ENCODE results near the gene TLK2.

The TLK2 gene

DNA sequence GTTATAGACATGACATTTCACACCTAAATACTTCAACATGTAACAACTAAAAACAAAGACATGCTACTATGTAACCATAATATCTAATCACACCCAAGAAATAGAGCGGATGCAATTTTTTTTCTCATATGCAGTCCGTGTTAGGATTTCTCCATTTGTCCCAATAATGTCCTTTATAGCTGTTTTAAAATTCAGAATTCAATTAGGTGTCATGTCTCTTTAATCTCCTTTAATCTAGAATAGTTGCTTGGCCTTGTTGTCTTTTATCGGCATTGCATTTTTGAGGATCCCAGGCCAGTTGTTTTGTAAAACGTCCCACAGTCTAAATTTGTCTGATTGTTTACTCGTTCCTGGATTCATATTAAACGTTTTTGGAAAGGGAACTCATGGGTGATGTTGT, 163.3 kb downstream of the TLK2 start:
- no peak overlapping the region for H2BK12ac ChIP-seq (ENCODE audit: low read length)
- H3K9me3 ChIP-seq (ENCODE audit: insufficient read depth, low read depth, low read length), result no peaks in the 10 kb centered on the region
- no peaks in the 10 kb centered on the region for H3K79me1 ChIP-seq (ENCODE audit: low read length)
- no peak overlapping the region for H2AK5ac ChIP-seq (ENCODE audit: low read length)
- no peak overlapping the region for H4K8ac ChIP-seq (ENCODE audit: low read depth, low read length)
- H4K12ac ChIP-seq (ENCODE audit: low read depth, low read length), result no peak overlapping the region
- H3K36me3 ChIP-seq (ENCODE audit: control insufficient read depth in 1 of 2, insufficient read depth in 2 of 2, low read length in 2 of 2), result peaks cover 0 to 3% of the 10 kb centered on the region in 2 experiments
- DNase-seq, result no peak
- H3K4me2 ChIP-seq (ENCODE audit: low read length), result no peak overlapping the region
- H2AFZ ChIP-seq (ENCODE audit: insufficient read depth, low read length, poor library complexity), result no peak overlapping the region
- H3K23ac ChIP-seq (ENCODE audit: low read length), result no peak overlapping the region
- H3K27me3 ChIP-seq (ENCODE audit: insufficient read depth, low read length), result no peaks in the 10 kb centered on the region
- H3K4me1 ChIP-seq (ENCODE audit: control insufficient read depth in 1 of 2, insufficient read depth in 2 of 2, low read length in 2 of 2), result no peaks in the 10 kb centered on the region
- no peaks in the 10 kb centered on the region for H3K79me2 ChIP-seq (ENCODE audit: control insufficient read depth, insufficient read depth, low read length, poor library complexity)
- H3K4ac ChIP-seq (ENCODE audit: low read depth, low read length), result no peak overlapping the region
- no peak overlapping the region for H3K18ac ChIP-seq (ENCODE audit: low read length)
- H2BK5ac ChIP-seq (ENCODE audit: low read depth, low read length, poor library complexity), result no peak overlapping the region
- H2BK120ac ChIP-seq (ENCODE audit: insufficient read depth, low read length, poor library complexity), result no peak overlapping the region
- H3K27ac ChIP-seq (ENCODE audit: low read depth, low read length), result no peak overlapping the region
- whole genome bisulfite sequencing (ENCODE audit: extremely low coverage, insufficient coverage, insufficient read length), result no CpG with 5 or more reads among the region's 6 CpGs
- H3K9ac ChIP-seq (ENCODE audit: low read length), result no peak overlapping the region
- no peak overlapping the region for H4K91ac ChIP-seq (ENCODE audit: low read depth, low read length)
- no peak overlapping the region for H3K4me3 ChIP-seq (ENCODE audit: low read depth, low read length)
- no peak overlapping the region for H3K14ac ChIP-seq (ENCODE audit: low read length)

DNA sequence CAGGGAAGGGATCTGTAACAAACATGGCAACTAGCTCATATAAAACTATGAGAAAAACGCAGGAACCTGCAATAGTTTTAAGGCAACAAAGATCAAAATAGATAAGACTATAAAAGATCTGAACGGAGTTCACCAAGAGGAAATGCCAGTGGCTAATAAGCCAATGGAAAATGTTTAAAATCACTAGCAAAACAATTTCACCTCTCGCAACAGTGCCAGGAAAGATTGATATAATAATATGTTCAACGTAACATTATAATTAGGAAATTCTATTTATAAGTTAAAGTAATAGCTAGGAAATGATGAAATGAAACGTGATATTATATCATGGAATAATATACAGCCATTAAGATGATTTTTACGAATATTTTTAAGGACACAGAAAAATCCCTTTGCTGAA, 164.9 kb downstream of the TLK2 start:
- no peak overlapping the region for H3K9ac ChIP-seq (ENCODE audit: low read length)
- no peaks in the 10 kb centered on the region for H3K79me2 ChIP-seq (ENCODE audit: control insufficient read depth, insufficient read depth, low read length, poor library complexity)

DNA sequence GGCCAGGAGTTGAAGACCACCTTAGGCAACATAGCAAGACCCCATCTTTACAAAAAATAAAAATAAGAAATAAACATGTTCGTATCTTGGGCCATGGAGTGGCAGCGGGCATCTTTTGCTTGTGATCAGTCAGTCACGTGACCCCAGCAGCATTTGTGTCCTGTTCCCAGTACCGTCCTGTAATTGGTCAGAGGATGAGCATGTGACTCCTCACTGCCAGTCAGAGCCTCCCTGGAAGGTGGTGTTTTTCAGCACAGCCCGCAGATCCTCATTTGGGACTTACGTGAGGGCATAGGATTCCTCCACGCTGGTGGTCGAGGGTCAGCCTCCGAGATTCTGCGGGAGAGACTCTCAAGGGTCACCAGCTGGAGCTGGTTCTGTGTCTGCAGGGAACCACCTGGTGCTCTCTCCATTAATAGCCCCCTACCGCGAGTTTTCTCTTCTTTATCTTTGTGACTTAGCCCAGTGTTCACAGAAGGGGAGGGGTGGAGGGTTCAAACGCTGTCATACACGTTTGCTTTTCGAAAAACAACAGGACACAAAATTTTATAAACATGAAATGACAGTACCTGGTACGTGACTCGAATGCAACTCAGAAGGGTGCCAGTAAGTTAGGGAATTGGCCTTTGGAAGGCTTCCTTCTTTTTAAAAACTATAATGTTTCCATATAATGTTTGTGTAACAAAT, 166.0 kb downstream of the TLK2 start:
- H4K8ac ChIP-seq (ENCODE audit: low read depth, low read length), result no peak overlapping the region
- peak; percentile 69 to 84 for DNase-seq
- H3K79me1 ChIP-seq (ENCODE audit: low read length), result no peaks in the 10 kb centered on the region
- H3K9me3 ChIP-seq (ENCODE audit: insufficient read depth, low read depth, low read length), result peaks cover 2% of the 10 kb centered on the region
- H3K27me3 ChIP-seq (ENCODE audit: insufficient read depth, low read length), result no peaks in the 10 kb centered on the region
- no peak overlapping the region for H2BK120ac ChIP-seq (ENCODE audit: insufficient read depth, low read length, poor library complexity)
- H3K14ac ChIP-seq (ENCODE audit: low read length), result no peak overlapping the region
- H3K4me3 ChIP-seq (ENCODE audit: low read depth, low read length), result no peak overlapping the region
- H3K79me2 ChIP-seq (ENCODE audit: control insufficient read depth, insufficient read depth, low read length, poor library complexity), result no peaks in the 10 kb centered on the region
- H3K4ac ChIP-seq (ENCODE audit: low read depth, low read length), result no peak overlapping the region
- peaks cover 2 to 5% of the 10 kb centered on the region in 2 experiments for H3K36me3 ChIP-seq (ENCODE audit: control insufficient read depth in 1 of 2, insufficient read depth in 2 of 2, low read length in 2 of 2)
- H3K18ac ChIP-seq (ENCODE audit: low read length), result no peak overlapping the region
- H3K27ac ChIP-seq (ENCODE audit: low read depth, low read length), result no peak overlapping the region
- no peak overlapping the region for H3K4me2 ChIP-seq (ENCODE audit: low read length)
- no peak overlapping the region for H4K12ac ChIP-seq (ENCODE audit: low read depth, low read length)
- no peak overlapping the region for H3K23ac ChIP-seq (ENCODE audit: low read length)
- whole genome bisulfite sequencing (ENCODE audit: extremely low coverage, insufficient coverage, insufficient read length), result no CpG with 5 or more reads among the region's 17 CpGs
- H2AFZ ChIP-seq (ENCODE audit: insufficient read depth, low read length, poor library complexity), result no peak overlapping the region
- no peak overlapping the region for H4K91ac ChIP-seq (ENCODE audit: low read depth, low read length)
- no peak overlapping the region for H2AK5ac ChIP-seq (ENCODE audit: low read length)
- H2BK5ac ChIP-seq (ENCODE audit: low read depth, low read length, poor library complexity), result no peak overlapping the region
- no peak overlapping the region for H2BK12ac ChIP-seq (ENCODE audit: low read length)
- H3K9ac ChIP-seq (ENCODE audit: low read length), result no peak overlapping the region
- no peaks in the 10 kb centered on the region for H3K4me1 ChIP-seq (ENCODE audit: control insufficient read depth in 1 of 2, insufficient read depth in 2 of 2, low read length in 2 of 2)

More for the DNA sequence above, 164.9 kb downstream of the TLK2 start:
- Histone ChIP-seq H3K4ac (ENCODE audit: low read depth, low read length) (no peak overlapping the region), H3K18ac (ENCODE audit: low read length) (no peak overlapping the region), H2AFZ (ENCODE audit: insufficient read depth, low read length, poor library complexity) (no peak overlapping the region), H3K23ac (ENCODE audit: low read length) (no peak overlapping the region), H3K27me3 (ENCODE audit: insufficient read depth, low read length) (no peaks in the 10 kb centered on the region), H4K12ac (ENCODE audit: low read depth, low read length) (no peak overlapping the region), H2BK120ac (ENCODE audit: insufficient read depth, low read length, poor library complexity) (no peak overlapping the region), H3K27ac (ENCODE audit: low read depth, low read length) (no peak overlapping the region), H3K36me3 (ENCODE audit: control insufficient read depth in 1 of 2, insufficient read depth in 2 of 2, low read length in 2 of 2) (peaks cover 0 to 5% of the 10 kb centered on the region in 2 experiments), H3K4me1 (ENCODE audit: control insufficient read depth in 1 of 2, insufficient read depth in 2 of 2, low read length in 2 of 2) (no peaks in the 10 kb centered on the region), H3K79me1 (ENCODE audit: low read length) (no peaks in the 10 kb centered on the region), H4K91ac (ENCODE audit: low read depth, low read length) (no peak overlapping the region), H2BK5ac (ENCODE audit: low read depth, low read length, poor library complexity) (no peak overlapping the region), H3K4me2 (ENCODE audit: low read length) (no peak overlapping the region), H3K14ac (ENCODE audit: low read length) (no peak overlapping the region), H4K8ac (ENCODE audit: low read depth, low read length) (no peak overlapping the region), H2BK12ac (ENCODE audit: low read length) (no peak overlapping the region), H2AK5ac (ENCODE audit: low read length) (no peak overlapping the region), H3K9me3 (ENCODE audit: insufficient read depth, low read depth, low read length) (peaks cover 2% of the 10 kb centered on the region), H3K4me3 (ENCODE audit: low read depth, low read length) (no peak overlapping the region)
- no CpG with 5 or more reads among the region's 6 CpGs for WGBS (ENCODE audit: extremely low coverage, insufficient coverage, insufficient read length)
- no peak for DNase-seq

DNA sequence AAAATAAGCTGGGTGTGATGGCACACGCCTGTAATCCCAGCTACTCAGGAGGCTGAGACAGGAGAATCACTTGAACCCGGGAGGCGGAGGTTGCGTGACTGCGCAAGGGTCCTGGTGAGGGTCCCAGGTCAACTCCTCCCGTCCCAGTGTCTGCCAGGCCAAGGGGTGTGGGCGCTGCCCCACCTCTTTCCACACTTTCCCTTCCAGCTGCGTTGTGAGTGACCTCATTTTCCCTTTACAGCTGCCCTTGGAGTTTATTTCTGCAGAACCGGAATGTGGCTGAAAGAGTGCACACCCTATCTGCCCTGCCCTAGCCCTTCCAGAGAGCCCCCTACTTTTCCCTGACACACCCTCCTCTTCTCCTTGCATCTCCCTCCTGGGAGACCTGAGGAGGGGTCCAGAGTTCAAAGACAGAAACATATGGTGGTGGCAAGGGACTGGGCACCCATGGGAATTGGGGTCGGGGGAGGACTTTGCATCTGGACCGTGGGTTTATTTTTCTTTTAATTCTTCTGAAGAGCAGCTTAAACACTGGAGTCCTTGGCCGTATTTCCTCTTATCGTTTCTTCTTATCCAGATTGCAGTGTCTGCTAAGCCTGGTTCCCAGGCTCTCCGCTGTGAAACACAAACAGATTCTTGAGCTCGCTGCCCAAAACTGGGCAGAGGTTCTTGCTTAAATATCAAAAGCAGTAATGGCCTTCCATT, 169.8 kb downstream of the TLK2 start:
- Histone ChIP-seq H3K18ac (ENCODE audit: low read length) (no peak overlapping the region), H3K27me3 (ENCODE audit: insufficient read depth, low read length) (no peaks in the 10 kb centered on the region), H2BK120ac (ENCODE audit: insufficient read depth, low read length, poor library complexity) (no peak overlapping the region), H3K4me1 (ENCODE audit: control insufficient read depth in 1 of 2, insufficient read depth in 2 of 2, low read length in 2 of 2) (peaks cover 11 to 14% of the 10 kb centered on the region in 2 experiments), H3K23ac (ENCODE audit: low read length) (no peak overlapping the region), H3K9ac (ENCODE audit: low read length) (no peak overlapping the region), H3K36me3 (ENCODE audit: control insufficient read depth in 1 of 2, insufficient read depth in 2 of 2, low read length in 2 of 2) (peaks cover 2 to 5% of the 10 kb centered on the region in 2 experiments), H3K79me1 (ENCODE audit: low read length) (peaks cover 9% of the 10 kb centered on the region), H3K4me3 (ENCODE audit: low read depth, low read length) (no peak overlapping the region), H3K79me2 (ENCODE audit: control insufficient read depth, insufficient read depth, low read length, poor library complexity) (peaks cover 3% of the 10 kb centered on the region), H4K8ac (ENCODE audit: low read depth, low read length) (no peak overlapping the region), H2AFZ (ENCODE audit: insufficient read depth, low read length, poor library complexity) (no peak overlapping the region), H3K27ac (ENCODE audit: low read depth, low read length) (no peak overlapping the region), H4K91ac (ENCODE audit: low read depth, low read length) (no peak overlapping the region), H2AK5ac (ENCODE audit: low read length) (no peak overlapping the region), H3K4ac (ENCODE audit: low read depth, low read length) (no peak overlapping the region), H4K12ac (ENCODE audit: low read depth, low read length) (no peak overlapping the region), H3K14ac (ENCODE audit: low read length) (no peak overlapping the region), H2BK12ac (ENCODE audit: low read length) (no peak overlapping the region), H3K4me2 (ENCODE audit: low read length) (no peak overlapping the region), H3K9me3 (ENCODE audit: insufficient read depth, low read depth, low read length) (peaks cover 2% of the 10 kb centered on the region), H2BK5ac (ENCODE audit: low read depth, low read length, poor library complexity) (no peak overlapping the region)
- WGBS (ENCODE audit: extremely low coverage, insufficient coverage, insufficient read length), result no CpG with 5 or more reads among the region's 15 CpGs
- DNase-seq, result no peak

Data from trophoblast cell (in vitro differentiated cells and primary cell).